Left ventricle myocardium inferior (tissue), 1 donor: Measurements from ENCODE around the gene UQCRC2. TPM values are rescaled to one million over a fixed set of nuclear protein-coding genes. Genes with fewer than 3 reads are reported as not detected.

Experiments used
- DNase-seq: peaks from one replicate; pipeline ENCODE4 v3.0.0-alpha.2; 2020
- H3K27ac ChIP-seq: fragments of 200-600 bp; replicated peaks from 2 replicates; pipeline ENCODE4 v1.8.0; 2021
- H3K27me3 ChIP-seq: fragments of 200-600 bp; 2 replicates; pipeline ENCODE4 v1.8.0; 2021; ENCODE audit warnings: low read depth
- H3K36me3 ChIP-seq: fragments of 200-600 bp; 2 replicates; pipeline ENCODE4 v1.8.0; 2021
- H3K4me1 ChIP-seq: fragments of 200-600 bp; 2 replicates; pipeline ENCODE4 v1.8.0; 2021
- H3K4me3 ChIP-seq: fragments of 200-600 bp; 2 replicates; pipeline ENCODE4 v1.8.0; 2021; ENCODE audit warnings: mild to moderate bottlenecking, moderate library complexity
- H3K9me3 ChIP-seq: fragments of 200-600 bp; replicated peaks from 2 replicates; pipeline ENCODE4 v1.8.0; 2021
- CTCF ChIP-seq: fragments of 200-600 bp; IDR thresholded peaks from 2 replicates; pipeline ENCODE4 v1.8.0; 2021; ENCODE audit warnings: antibody characterized with exemption, mild to moderate bottlenecking, borderline replicate concordance
- intact Hi-C: fragments of 100-400 bp; cut with micrococcal nuclease; formaldehyde crosslinking; loops from one replicate; pipeline ENCODE4 v1.11.0; 2022
- total RNA-seq: library from RNA; stranded (reverse); fragmentation: NEBNext Ultra II Directional; extraction: Animal tissue kit (Norgen Biotek cat#: 25700); gene quantifications from one replicate; pipeline ENCODE4 v1.2.1, GENCODE V29; 2021
- donor health status: DM: no; HTN: yes; CAD: no; lungs with severe emphysema.

The UQCRC2 gene
- total RNA-seq, 1 donor from 2014 or later = 964 TPM

- no peaks in the 10 kb centered on the region for H3K9me3 ChIP-seq
- no peak for TF ChIP-seq CTCF
- peaks cover 46% of the 10 kb centered on the region for H3K36me3 ChIP-seq
- peak overlapping the region; percentile 52 for H3K27ac ChIP-seq
- no peak overlapping the region for H3K4me3 ChIP-seq
- H3K27me3 ChIP-seq = no peaks in the 10 kb centered on the region
- no peak for DNase-seq
- peaks cover 52% of the 10 kb centered on the region for H3K4me1 ChIP-seq
- intact Hi-C loops = no loop called here
These were observed 32.4 kb downstream of the UQCRC2 start for GRCh38 chr16:21985524-21985923.

- intact Hi-C loops = no loop called here
- Histone ChIP-seq H3K27ac (peak overlapping the region; percentile 52), H3K4me1 (peaks cover 60% of the 10 kb centered on the region), H3K4me3 (no peak overlapping the region), H3K9me3 (no peaks in the 10 kb centered on the region), H3K27me3 (no peaks in the 10 kb centered on the region), H3K36me3 (peaks cover 34% of the 10 kb centered on the region)
- DNase-seq = no peak
- no peak for TF ChIP-seq CTCF
These were observed 33.6 kb downstream of the UQCRC2 start for GRCh38 chr16:21986692-21987246.

- intact Hi-C loops = no loop called here
- DNase-seq = no peak
- no peak for TF ChIP-seq CTCF
- H3K27me3 ChIP-seq = no peaks in the 10 kb centered on the region
- H3K9me3 ChIP-seq = no peaks in the 10 kb centered on the region
- H3K36me3 ChIP-seq = peaks cover 27% of the 10 kb centered on the region
- peak overlapping the region; percentile 27 for H3K27ac ChIP-seq
- H3K4me1 ChIP-seq = peaks cover 60% of the 10 kb centered on the region
- no peak overlapping the region for H3K4me3 ChIP-seq
These were observed 34.3 kb downstream of the UQCRC2 start for GRCh38 chr16:21987498-21987897.

DNA sequence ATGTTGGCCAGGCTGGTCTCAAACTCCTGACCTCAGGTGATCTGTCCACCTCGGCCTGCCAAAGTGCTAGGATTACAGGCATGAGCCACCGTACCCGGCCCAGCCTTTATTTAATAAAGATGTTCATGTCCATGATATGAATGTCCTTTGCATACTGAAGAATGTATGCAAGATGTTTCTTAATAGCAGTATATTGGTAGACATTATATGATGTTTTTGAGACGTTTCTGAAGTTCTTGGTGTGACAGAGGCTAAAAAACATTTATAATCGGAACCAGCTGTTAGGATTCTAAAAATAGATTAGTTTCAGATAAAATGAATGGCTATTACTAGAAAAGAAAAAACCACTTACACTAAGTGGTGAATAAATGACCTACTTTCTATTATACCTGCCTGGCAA is 36.0 kb downstream of the UQCRC2 start:
- no peak overlapping the region for H3K4me3 ChIP-seq
- intact Hi-C loops = no loop called here
- DNase-seq = no peak
- H3K9me3 ChIP-seq = no peaks in the 10 kb centered on the region
- H3K27ac ChIP-seq = no peak overlapping the region
- TF ChIP-seq CTCF = no peak
- peaks cover 10% of the 10 kb centered on the region for H3K36me3 ChIP-seq
- peaks cover 60% of the 10 kb centered on the region for H3K4me1 ChIP-seq
- H3K27me3 ChIP-seq = no peaks in the 10 kb centered on the region

DNA sequence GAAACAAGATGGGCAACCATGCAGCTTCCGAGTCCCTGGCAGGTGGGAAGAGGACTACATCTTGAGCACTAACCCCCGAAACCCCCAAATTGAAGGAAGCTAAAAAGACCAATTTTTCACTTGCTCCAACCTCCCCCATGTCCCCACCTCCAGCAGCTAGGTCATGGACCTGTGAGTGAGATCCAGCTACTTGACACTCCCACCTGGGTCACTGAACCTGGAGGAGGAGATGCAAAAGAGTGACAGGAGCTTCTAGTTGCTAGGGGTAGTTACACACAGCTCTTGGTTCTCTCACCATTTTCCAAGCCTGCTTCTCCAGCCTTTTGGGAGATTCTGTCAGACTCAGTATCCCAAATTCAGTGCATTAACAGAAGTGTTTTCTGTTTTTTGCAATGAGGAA is 36.6 kb downstream of the UQCRC2 start:
- no peaks in the 10 kb centered on the region for H3K9me3 ChIP-seq
- H3K4me3 ChIP-seq = no peak overlapping the region
- H3K36me3 ChIP-seq = peaks cover 5% of the 10 kb centered on the region
- intact Hi-C loops = no loop called here
- DNase-seq = no peak
- H3K27ac ChIP-seq = no peak overlapping the region
- no peak for TF ChIP-seq CTCF
- no peaks in the 10 kb centered on the region for H3K27me3 ChIP-seq
- H3K4me1 ChIP-seq = peaks cover 59% of the 10 kb centered on the region
